ENCODE data around the gene TTPAL.

GRCh38 chr20:44431118-44431501 lies 44.6 kb upstream of the TTPAL start:
- TF ChIP-seq CTCF (IDR thresholded peaks at IDR 0.05) (no peak), CHD2 (IDR thresholded peaks at IDR 0.05; ENCODE audit: low read length, partially characterized antibody) (no peak), RXRA (IDR thresholded peaks at IDR 0.05; ENCODE audit: borderline replicate concordance, low read depth) (no peak), SIN3A (IDR thresholded peaks at IDR 0.05; ENCODE audit: borderline replicate concordance, low read depth, low read length) (no peak), ZBTB33 (IDR thresholded peaks at IDR 0.05; ENCODE audit: borderline replicate concordance, low read depth) (no peak), NRF1 (IDR thresholded peaks at IDR 0.05; ENCODE audit: low read depth, low read length) (no peak), REST (IDR thresholded peaks at IDR 0.05; ENCODE audit: low read depth, low read length) (no peak), PBX3 (IDR thresholded peaks at IDR 0.05) (no peak), USF2 (IDR thresholded peaks at IDR 0.05; ENCODE audit: borderline replicate concordance, low read depth, low read length) (no peak), RAD21 (IDR thresholded peaks at IDR 0.05; ENCODE audit: low read length) (no peak), RFX5 (IDR thresholded peaks at IDR 0.05; ENCODE audit: low read length) (no peak), MAX (IDR thresholded peaks at IDR 0.05; ENCODE audit: low read depth) (no peak), EZH2phosphoT487 (IDR thresholded peaks at IDR 0.05; ENCODE audit: borderline replicate concordance, low read depth) (no peak), EP300 (IDR thresholded peaks at IDR 0.05; ENCODE audit: borderline replicate concordance in 1 of 2, low read depth in 1 of 2, low read length in 1 of 2) (no peak)
